HG03342 (cell line): Measurements from ENCODE around the gene ANO1.
A peak's percentile ranks its signal among the peaks of the same experiment; 100 is the strongest.
"Not testable (repeated sequence)": the region's sequence is repeated elsewhere in the genome, so short reads cannot be mapped to it uniquely, and the experiment has no call there.

Experiments
- ATAC-seq: cut with Tn5 transposase; IDR thresholded peaks from one replicate; pipeline ENCODE4 v1.9.1; 2021; ENCODE audit warnings: mild to moderate bottlenecking, moderate library complexity; ENCODE audit not compliant: unreplicated experiment

The ANO1 gene

DNA sequence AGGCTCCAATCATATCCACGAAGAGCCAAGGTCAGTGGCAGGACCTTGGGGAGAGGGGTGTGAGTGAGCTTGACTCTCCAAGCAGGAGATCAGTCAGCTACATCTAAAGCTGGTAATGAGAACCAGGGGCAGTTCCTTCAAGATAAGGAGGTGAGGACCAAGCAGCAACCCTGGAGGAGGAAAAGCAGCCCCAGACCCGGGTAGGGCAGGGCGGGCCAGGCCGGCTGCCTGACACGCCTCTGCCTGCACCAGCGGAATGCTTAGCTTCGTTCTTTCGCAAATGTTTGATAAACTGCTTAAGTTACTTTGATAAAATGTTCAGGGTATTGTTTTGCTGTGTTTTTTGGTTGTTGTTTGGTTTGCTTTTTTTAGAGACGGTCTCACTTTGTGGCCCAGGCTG lies 106.3 kb downstream of the ANO1 start:
- no peak for ATAC-seq

DNA sequence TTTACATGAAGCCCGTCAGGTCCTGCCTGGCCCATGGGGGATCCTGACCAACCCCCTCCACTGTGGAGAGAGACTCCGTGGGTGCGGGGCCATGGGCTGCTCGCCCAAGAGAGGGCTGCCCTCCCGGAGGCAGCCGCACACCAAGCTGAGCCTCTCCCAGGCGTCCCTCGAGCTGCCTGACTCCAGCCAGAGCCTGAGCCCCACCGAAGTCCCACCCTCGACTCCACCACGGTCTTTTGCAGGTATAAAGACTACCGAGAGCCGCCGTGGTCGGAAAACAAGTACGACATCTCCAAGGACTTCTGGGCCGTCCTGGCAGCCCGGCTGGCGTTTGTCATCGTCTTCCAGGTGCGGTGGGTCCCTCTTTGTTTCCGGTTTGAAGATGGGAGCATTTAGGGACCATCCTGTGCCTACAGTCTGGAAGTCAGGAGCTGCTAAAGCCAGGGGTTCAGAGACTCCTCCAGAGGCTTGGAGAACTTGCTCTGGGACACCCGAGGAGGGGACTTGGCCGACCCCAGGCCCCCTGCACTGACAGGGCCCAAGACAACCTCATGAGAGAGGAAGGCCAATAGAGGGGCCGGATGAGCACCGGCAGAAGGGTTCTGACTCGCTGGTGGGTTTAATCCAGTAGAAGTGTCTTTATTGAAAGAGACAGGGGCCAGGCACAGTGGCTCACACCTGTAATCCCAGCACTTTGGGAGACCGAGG lies 107.4 kb downstream of the ANO1 start:
- no peak for ATAC-seq

DNA sequence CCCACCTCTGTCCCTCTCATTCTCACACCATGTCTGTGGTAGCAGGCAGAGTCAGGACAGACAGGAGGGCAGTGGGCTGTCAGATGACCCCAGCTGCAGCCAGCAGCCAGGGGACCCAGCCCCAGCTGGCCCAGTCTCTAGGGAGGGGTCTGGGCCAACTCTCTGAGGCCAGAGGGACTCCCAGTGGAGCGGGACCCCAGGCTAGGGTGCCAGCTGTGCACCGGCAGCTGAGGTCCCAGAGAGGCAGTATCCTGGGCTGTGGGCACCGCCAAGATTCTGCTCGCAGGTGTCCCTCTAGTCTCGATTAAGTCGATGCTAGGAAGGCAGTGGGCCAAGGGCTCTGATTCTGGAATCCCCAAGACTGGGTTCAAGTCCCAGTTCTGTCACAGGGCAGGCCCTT lies 108.3 kb downstream of the ANO1 start:
- no peak for ATAC-seq

DNA sequence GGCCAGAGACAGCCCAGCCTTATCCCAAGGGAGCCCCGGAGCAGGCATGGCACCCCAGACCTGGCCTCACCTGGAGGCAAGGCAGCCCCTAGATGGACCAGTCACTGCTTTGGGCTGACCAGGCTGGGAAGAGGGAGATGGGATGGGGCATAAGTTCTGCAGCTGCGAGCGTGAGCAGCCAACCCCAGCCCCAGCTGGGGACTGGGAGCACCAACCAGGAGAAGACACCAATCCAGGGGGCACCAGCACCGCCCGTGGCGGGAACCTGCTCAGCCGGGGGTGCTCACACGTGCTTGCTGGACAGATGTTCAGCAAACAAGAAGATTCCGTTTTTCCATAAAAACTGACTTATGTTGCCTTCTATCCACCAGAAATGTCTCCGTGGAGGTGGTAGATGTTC lies 108.8 kb downstream of the ANO1 start:
- no peak for ATAC-seq

DNA sequence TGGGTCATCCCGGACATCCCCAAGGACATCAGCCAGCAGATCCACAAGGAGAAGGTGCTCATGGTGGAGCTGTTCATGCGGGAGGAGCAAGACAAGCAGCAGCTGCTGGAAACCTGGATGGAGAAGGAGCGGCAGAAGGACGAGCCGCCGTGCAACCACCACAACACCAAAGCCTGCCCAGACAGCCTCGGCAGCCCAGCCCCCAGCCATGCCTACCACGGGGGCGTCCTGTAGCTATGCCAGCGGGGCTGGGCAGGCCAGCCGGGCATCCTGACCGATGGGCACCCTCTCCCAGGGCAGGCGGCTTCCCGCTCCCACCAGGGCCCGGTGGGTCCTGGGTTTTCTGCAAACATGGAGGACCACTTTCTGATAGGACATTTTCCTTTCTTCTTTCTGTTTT lies 109.7 kb downstream of the ANO1 start:
- no peak for ATAC-seq

DNA sequence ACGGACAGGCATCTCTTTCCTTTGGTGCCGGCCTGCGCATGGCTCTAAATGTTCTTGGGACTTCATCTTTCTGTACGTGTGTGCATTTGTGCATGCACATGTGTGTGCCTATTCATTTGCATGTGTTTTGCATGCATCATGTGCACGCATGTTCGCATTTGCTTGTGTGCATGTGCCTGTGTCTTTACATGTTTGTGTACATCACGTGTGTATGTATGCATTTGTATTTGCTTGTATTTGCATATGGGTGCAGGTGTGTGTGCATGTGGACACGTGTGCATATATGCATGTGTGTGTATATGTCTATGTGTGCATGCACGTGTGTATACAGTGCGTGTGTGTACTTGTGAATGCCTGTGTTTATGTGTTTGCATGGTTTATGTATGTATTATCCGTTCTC lies 111.5 kb downstream of the ANO1 start:
- ATAC-seq = no peak

DNA sequence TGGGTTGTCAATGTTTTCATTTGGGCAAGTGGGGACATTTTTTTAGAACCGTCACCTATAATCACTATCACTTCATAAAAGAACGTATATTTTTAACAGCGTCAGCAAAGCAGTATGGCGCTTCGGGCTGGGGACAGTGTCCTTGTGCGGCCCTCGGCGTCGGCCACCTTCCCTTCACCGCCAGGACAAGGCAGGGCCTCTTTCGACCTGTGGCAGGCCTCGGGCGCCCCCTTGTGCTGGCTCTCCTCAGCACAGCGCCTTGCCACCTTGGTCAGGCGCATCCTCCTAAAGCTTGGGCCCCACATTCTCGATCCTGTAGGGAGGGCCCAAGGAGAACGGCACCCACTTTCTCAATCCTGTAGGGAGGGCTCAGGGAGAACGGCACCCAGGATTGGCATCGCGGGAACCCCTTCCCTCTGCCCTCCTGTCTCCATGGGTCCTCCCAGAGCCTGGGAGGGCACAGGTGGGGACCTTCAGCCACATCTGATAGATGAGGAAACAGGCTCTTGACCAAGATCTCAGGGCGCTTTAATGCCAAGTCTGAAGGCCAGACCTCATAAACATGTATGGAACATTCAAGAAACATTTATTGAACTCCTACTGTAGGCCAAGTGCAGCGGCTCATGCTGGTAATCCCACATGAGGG lies 113.5 kb downstream of the ANO1 start:
- ATAC-seq = no peak

DNA sequence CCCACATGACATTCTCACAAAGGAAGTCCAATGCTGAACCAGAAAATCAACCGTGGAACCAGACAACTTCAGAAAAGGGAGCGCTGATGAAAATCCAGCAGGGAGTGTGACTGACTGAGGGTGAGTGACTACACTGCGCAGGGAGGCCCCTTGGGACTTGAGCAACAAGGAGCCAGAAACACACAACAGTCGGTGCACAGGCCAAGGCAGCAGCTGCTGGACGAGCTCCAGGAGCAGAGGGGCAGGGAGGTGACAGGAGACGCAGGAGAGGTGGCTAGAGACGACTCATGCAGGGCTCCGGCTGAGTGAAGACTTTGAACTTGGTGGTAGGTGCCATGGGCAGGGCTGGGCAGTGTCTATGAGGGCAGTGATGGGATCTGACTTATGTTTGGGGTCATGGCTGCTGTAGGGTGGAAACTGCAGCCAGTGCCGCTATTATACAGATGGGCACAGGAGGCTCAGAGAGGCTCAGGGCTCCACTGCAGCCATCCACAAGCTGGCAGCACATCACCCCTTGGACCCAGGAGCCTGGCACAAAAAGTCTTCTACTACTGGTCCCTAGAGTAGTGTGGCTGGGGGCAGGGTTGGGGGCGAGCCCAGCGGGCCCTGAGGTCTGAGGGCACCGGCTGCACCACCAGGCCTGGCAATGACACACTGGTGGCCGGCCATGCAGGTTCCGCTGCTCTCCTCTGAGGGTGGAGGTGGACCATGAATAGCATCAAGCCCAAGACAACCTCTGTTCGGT lies 114.7 kb downstream of the ANO1 start:
- ATAC-seq = no peak

DNA sequence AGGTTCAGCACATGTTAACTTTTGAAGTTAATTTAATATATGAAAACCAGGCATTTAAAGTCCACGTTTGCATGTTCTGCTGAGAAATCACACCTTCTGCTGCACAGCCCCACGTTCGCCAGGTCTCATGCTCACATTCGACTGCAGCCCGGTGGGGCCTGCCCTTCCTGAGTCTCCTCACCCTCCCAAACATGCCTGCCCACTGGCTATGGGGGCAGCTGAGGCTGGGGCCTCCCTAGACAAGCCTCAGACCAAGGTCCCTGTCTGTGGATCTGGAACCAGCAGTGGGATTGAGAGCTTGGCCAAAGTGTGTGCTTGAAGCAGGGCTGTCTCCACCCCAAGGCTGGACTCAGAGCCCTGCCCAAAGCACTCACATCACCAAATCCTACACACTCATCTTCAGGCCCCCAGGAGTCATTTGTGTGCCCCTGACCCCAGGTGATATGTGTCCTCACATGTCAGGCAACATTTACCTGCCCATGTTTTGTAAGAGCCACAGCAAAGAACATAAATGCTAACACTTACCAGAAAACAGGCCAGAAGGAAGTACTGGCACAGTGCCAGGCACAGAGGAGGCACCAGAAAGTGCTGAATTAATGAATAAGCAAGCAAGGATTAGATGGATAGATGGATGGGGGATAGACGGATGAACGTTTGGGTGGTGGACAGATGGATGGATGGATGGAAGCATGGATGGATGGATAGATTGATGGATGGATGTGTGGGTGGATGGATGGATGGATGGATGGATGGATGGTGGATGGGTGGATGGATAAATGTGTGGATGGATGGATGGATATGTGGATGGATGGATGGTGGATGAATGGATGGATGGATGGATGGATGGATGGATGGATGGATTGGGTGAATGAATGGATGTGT lies 115.5 kb downstream of the ANO1 start:
- ATAC-seq = no peak

DNA sequence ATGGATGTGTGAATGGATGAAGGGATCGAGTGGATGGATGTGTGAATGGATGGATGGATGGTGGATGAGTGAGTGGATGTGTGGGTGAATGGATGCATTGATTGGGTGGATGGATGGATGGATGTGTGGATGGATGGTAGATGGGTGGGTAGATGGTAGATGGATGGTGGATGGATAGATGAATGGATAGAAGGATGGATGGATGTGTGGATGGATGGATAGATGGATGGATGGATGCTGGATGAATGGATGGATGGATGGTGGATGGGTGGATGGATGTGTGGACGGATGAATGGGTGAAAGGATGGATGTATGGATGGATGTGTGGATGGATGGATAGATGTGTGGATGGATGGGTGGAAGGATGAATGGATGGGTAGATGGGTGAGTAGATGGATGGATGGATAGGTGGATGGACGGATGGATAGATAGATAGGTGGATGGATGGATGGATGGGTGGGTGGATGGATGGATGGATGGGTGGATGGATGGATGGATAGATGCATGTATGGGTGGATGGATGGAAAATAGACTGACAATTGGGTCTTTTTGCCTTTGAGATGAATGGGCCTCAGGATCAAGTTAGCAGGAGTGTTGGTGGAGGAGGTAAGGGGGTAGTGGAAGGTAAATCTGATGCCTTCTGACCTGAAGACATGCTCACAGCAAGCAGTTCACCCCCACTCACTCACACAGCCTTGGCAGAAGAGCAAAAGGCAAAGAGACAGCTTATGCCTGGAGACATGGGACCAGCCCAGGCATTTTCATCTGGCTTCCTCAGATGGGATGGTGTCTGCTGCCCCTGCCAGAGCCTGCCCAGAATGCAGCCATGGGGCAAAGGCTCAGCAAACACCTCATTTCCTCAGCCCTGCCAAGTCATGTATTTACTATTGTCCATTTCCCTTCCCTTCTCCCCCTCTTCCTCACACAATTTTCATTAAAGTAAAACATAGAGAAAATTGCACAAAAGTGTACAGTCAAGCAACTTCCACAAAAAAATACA lies 117.0 kb downstream of the ANO1 start:
- ATAC-seq = no peak

DNA sequence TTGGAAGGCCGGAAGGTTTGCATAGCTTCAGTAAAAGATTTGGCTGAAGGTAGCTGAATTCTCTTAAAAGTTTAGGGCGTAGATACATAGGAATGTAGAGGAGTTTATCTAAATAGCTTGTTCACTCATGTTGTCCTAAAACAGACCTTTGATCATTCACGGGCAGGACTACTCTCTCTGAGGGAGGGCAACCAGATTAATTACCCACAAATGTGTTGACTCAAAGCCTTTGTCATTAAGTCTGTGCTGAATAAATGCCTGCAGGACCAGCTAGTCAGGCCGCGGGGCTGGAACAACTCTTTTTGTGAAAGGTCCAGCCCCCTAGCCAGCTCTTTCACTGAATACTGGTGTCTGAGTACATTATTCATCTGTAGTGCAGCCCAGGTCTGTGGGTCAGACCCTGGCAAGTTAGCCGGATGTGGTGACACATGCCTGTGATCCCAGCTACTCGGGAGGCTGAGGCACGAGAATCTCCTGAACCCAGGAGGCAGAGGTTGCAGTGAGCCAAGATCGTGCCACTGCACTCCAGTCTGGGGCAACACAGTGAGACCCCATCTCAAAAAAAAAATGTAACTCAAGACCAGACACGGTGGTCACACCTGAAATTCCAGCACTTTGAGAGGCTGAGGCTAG lies 122.2 kb downstream of the ANO1 start:
- no peak for ATAC-seq

DNA sequence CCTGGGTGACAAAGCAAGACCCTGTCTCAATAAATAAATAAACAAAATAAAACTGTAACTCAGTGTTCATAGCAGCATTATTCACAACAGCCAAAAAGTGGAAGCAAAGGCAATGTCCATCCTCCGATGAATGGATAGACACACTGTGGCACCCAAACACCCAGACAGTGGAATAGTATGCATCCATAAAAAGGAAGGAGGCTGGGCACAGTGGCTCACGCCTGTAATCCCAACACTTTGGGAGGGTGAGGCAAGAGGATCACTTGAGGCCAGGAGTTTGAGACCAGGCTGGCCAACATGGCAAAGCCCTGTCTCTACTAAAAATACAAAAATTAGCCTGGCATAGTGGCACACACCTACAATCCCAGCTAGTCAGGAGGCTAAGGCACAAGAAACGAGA lies 122.9 kb downstream of the ANO1 start:
- not testable (repeated sequence) for ATAC-seq

DNA sequence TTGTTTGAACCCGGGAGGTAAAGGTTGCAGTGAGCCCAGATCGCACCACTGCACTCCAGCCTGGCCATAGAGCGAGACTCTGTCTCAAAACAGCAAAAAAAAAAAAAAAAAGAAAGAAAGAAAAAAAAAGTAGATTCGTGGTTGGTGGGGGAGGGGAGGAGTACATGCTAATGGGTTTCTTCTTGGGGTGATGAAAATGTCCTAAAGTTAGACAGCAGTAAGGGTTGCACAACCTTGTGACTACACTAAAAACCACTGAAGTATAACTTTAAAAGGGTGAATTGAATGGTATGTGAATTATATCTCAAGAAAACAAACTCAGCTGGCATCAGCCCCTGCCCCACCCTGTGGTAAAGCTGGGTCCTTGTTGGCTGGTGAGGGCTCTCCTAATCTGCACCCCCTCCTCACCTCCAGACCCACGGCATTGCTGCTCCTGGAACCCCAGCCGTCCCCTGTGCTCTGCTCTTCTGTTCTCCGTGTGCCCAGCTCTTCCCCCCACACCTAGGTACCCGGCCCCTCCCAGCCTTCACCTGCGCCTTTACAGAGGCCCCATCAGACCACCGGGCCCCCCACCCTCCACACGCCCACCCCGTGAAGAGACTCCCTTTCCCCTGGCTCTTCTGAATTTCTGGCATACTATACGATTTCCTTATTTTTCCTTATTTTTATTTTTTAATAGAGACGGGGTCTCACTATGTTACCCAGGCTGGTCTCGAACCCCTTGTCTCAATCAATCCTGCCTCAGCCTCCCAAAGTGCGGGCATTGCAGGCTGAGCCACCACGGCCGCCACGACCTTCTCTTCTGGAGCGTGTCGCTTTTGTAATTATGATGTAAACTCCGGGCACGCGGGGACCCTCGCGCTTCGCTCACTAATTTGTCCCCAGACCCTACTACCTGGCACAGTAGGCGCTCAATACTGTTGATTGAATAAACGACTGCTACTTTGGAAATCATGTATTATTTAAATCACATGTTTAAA lies 124.1 kb downstream of the ANO1 start:
- ATAC-seq = no peak

DNA sequence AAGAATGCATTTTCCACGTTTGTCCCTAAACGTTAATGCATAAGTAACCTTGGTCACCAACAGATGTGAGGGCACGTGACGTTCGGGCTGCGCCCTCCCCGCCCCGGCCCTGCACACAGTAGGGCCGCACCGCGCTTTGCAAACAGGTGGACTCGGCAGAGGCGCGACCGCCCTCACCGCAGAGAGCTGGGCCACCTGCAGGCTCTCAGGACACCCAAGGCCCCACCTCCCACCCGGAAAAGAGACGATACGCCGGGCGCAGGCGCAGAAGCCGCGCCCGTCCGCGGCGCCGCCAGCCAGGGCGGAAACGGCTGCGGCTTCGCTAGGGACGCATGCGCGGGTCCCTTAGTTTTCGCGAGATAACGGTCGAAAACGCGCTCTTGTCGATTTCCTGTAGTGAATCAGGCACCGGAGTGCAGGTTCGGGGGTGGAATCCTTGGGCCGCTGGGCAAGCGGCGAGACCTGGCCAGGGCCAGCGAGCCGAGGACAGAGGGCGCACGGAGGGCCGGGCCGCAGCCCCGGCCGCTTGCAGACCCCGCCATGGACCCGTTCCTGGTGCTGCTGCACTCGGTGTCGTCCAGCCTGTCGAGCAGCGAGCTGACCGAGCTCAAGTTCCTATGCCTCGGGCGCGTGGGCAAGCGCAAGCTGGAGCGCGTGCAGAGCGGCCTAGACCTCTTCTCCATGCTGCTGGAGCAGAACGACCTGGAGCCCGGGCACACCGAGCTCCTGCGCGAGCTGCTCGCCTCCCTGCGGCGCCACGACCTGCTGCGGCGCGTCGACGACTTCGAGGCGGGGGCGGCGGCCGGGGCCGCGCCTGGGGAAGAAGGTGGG lies 125.0 kb downstream of the ANO1 start, which contains the start of gene FADD:
FADD (plus strand) TSS at position 377 of the 831 bp plus-strand sequence; CDS start at position 541, 164 bp downstream.
- ATAC-seq = peak; percentile 75

DNA sequence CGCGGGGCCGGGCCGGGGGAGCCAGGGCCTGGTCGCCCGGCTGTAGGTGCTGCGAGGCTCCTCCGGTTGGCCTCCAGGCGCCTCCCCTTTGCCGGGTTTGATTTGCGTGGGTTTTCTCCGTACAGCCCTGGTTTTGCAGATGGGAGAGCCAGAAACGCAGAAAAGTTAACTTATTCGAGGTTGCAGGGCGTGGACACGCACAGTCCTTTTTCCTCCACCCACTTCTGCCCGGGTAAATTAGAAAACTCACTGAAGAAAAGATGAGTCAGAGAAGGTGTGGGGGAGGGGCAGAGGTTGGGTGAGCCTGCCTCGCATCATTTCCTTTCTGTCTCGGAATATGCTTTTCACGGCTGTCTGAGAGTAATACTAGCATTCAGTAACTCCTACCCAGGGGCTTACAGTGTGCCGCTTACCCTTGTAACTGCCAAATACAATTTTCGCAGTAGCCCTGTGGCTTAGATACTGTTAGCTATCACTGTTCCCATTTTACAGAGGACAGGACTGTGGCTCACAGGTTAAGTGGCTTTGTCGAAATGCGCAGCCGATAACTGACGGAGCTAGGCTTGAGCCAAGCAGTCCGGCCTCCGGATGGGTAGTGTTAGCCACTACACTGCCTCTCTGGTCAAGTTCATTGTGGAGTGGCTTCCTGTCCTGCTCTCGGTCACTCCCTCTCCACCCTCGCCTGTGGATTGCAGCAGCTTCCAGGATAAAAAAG lies 125.8 kb downstream of the ANO1 start:
- ATAC-seq = peak; percentile 17

DNA sequence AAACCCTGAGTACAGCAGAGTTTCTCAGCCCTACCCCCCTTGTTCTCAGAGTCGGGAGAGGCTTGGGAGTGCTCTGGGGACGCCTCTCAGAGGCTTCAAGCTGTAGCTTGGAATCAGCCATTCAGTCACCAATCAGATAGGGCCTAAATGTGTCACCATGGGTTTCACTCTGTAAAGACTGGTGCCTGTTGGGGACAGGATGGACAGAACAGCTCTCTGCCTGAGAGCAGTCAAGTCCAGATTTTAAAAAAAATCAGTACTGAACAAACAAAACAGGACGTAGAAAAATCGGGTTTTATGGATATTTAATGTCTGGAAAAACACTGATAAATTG lies 126.3 kb downstream of the ANO1 start:
- ATAC-seq = no peak
